ENCODE measurements around the gene SEC24A.
"Not testable (repeated sequence)": the region's sequence is repeated elsewhere in the genome, so short reads cannot be mapped to it uniquely, and the experiment has no call there.

SEC24A gene

DNA sequence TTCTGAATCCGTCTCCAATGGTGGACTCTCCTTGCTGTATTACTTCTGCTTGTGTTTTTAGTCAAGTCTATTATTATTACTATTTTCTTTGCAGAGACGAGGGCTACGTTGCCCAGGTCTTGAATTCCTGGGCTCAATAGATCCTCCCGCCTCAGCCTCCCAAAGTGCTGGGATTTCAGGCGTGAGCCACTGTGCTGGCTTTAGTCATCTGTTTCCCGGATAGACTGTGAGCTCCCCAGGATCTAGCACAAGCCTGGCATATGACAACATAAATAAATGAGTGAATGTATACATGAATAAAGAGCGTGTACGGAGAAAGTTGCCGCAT, 109.6 kb downstream of the SEC24A start:
- peaks cover 45% of the 10 kb centered on the region for H3K79me2 ChIP-seq (ENCODE audit: low read length)
- H3F3A ChIP-seq (ENCODE audit: insufficient read depth, low read length), result no peaks in the 10 kb centered on the region
- no peak for DNase-seq
- no peaks in the 10 kb centered on the region for H3K36me3 ChIP-seq (replicated peaks; ENCODE audit: insufficient read depth, low read length)
- H3K27me3 ChIP-seq (replicated peaks; ENCODE audit: insufficient read depth, low read length), result no peaks in the 10 kb centered on the region
- H3K4me3 ChIP-seq (ENCODE audit: low read length), result peak overlapping the region; percentile 90
- H3K27ac ChIP-seq (ENCODE audit: low read length), result no peak overlapping the region
- H4K20me1 ChIP-seq (ENCODE audit: insufficient read depth, low read length), result peaks cover under 1% of the 10 kb centered on the region; the same call in 1 of the 2 replicates
- H3K4me1 ChIP-seq (ENCODE audit: low read length), result peaks cover 11% of the 10 kb centered on the region
- TF ChIP-seq EZH2 (optimal IDR thresholded peaks at IDR 0.05; ENCODE audit: low read depth, low read length), result no peak
- no peak for TF ChIP-seq CTCF (IDR thresholded peaks at IDR 0.05; ENCODE audit: low read length)
- no peak for TF ChIP-seq EZH2phosphoT487 (IDR thresholded peaks at IDR 0.05; ENCODE audit: low read length)
- no peaks in the 10 kb centered on the region for H3K9me3 ChIP-seq (replicated peaks; ENCODE audit: insufficient read depth, low read length)
- peak overlapping the region; percentile 88 for H2AFZ ChIP-seq (ENCODE audit: low read length)
- peak overlapping the region; percentile 84 for H3K4me2 ChIP-seq (ENCODE audit: low read depth, low read length)
- no peaks in the 10 kb centered on the region for H3K9me2 ChIP-seq (replicated peaks; ENCODE audit: insufficient read depth, low read length)
- peak overlapping the region; percentile 34; the same call in 1 of the 2 replicates for H3K9ac ChIP-seq (ENCODE audit: low read length)

DNA sequence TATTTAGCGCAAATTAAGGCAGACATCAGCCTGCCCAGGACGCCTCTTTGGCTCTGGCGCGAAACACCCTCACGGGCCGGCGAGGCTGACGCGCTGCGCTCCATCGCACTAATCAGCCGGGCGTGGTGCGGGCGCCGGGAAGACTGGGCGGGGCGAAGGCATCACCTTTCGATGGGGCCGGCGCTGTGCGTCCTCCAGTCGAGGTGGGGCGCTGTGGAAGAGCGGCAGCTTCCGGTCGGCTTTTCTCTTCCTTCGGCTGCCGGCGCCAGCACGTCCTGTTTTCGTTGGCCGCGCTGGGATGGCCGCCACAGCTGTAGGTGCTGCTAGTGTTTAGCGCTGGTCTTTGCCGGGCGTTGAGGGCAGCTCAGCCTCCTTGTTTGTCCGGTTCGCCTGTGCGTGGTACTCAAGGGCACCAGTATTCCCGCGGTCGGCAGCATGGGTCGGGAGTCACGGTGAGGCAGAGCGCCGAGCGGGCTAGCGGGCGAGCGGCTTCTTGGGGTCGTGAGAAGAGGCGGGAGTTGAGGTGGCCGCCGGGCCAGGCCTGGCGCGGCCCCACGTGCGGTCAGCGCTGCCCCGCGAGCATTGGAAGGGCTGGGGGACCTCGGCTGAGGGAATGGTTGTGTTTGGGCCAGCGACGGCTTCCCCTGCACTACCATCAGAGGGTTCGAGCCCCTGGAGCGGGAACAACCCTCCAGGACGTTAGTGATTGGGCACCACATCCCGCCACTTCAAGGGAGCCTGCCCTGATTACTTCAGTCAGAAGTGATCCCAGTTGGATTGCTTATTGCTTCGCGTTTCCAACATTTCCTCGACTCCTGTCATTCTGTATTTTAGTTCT, 110.1 kb downstream of the SEC24A start, which contains the start of gene DDX46:
DDX46 (plus strand) TSS at position 276 of the 838 bp plus-strand sequence; CDS start at position 436, 160 bp downstream.
- H3K4me1 ChIP-seq (ENCODE audit: low read length), result peaks cover 11% of the 10 kb centered on the region
- H2AFZ ChIP-seq (ENCODE audit: low read length), result peak within 1 kb of the TSS; percentile 88
- peak within 1 kb of the TSS; percentile 85 for H3K9ac ChIP-seq (ENCODE audit: low read length)
- H3K36me3 ChIP-seq (replicated peaks; ENCODE audit: insufficient read depth, low read length), result no peaks in the 10 kb centered on the region
- no peak for TF ChIP-seq EZH2 (optimal IDR thresholded peaks at IDR 0.05; ENCODE audit: low read depth, low read length)
- TF ChIP-seq CTCF (IDR thresholded peaks at IDR 0.05; ENCODE audit: low read length), result peak; percentile 83
- no peaks in the 10 kb centered on the region for H3K27me3 ChIP-seq (replicated peaks; ENCODE audit: insufficient read depth, low read length)
- no peaks in the 10 kb centered on the region for H3K9me2 ChIP-seq (replicated peaks; ENCODE audit: insufficient read depth, low read length)
- peak within 1 kb of the TSS; percentile 41; the same call in 1 of the 2 replicates for H3K27ac ChIP-seq (ENCODE audit: low read length)
- H4K20me1 ChIP-seq (ENCODE audit: insufficient read depth, low read length), result peaks cover 4% of the 10 kb centered on the region; the same call in 1 of the 2 replicates
- DNase-seq, result peak; percentile 95
- H3K9me3 ChIP-seq (replicated peaks; ENCODE audit: insufficient read depth, low read length), result no peaks in the 10 kb centered on the region
- peak within 1 kb of the TSS; percentile 84 for H3K4me2 ChIP-seq (ENCODE audit: low read depth, low read length)
- H3F3A ChIP-seq (ENCODE audit: insufficient read depth, low read length), result no peaks in the 10 kb centered on the region
- peak within 1 kb of the TSS; percentile 90 for H3K4me3 ChIP-seq (ENCODE audit: low read length)
- peaks cover 50% of the 10 kb centered on the region for H3K79me2 ChIP-seq (ENCODE audit: low read length)

DNA sequence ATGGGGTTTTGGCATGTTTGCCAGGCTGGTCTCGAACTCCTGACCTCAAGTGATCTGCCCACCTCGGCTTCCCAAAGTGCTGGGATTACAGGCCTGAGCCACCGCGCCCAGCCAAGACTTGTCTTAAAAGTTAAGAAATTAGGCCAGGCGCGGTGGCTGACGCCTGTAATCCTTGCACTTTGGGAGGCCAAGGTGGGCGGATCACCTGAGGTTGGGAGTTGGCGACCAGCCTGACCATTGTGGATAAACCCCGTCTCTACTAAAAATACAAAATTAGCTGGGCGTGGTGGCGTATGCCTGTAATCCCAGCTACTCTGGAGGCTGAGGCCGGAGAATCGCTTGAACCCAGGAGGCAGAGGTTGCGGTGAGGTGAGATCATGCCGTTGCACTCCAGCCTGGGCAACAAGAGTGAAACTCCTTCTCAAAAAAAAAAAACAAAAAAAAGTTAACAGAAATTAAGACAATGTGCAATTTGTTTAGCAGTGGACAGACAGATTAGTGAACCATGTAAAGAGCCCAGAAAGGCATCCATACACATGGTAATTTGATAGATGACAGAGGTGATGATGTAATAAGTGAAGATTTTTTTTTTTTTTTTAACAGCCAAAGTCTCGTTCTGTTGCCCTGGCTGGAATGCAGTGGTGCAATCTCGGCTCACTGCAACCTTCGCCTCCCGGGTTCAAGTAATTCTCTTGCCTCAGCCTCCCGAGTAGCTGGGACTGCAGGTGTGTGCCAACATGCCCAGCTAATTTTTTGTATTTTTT, 119.1 kb downstream of the SEC24A start:
- H3F3A ChIP-seq (ENCODE audit: insufficient read depth, low read length); H3K9me3 ChIP-seq (replicated peaks; ENCODE audit: insufficient read depth, low read length): not testable (repeated sequence)
- peaks cover 11% of the 10 kb centered on the region; the same call in 1 of the 2 replicates for H3K36me3 ChIP-seq (replicated peaks; ENCODE audit: insufficient read depth, low read length)

More for the DNA sequence above, 119.1 kb downstream of the SEC24A start:
- DNase-seq; H3K4me1 ChIP-seq (ENCODE audit: low read length); H3K4me3 ChIP-seq (ENCODE audit: low read length); H3K27ac ChIP-seq (ENCODE audit: low read length); H3K27me3 ChIP-seq (replicated peaks; ENCODE audit: insufficient read depth, low read length); H2AFZ ChIP-seq (ENCODE audit: low read length); H3K9ac ChIP-seq (ENCODE audit: low read length); H3K9me2 ChIP-seq (replicated peaks; ENCODE audit: insufficient read depth, low read length); H4K20me1 ChIP-seq (ENCODE audit: insufficient read depth, low read length); H3K4me2 ChIP-seq (ENCODE audit: low read depth, low read length): not testable (repeated sequence)
- peaks cover 34% of the 10 kb centered on the region for H3K79me2 ChIP-seq (ENCODE audit: low read length)

Data from MM.1S (cell line).